ENCODE data around the gene KCNC4. TPM values are rescaled to one million over a fixed set of nuclear protein-coding genes. Genes with fewer than 3 reads are reported as not detected.

Gene KCNC4
- total RNA-seq, 1 experiment from 2014 or later = 0.24 TPM

DNA sequence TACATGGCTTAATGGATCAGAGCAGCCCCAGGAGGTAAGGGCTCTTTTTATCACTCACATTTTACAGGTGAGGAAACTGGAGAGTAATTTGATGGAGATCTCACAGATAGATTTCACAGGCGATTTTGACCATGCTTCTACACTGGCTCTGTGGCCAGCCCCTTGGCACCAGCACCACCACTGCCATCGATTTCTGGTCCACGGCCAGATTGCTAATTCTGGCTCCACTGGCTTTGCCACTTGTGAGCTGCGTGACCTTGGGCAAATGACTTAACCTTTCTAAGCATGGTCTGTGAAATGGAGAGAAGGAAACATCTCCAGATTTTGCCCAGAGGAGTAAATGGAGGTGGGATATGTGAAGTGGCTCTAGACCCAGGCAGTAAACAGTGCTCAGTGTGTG is 32.6 kb downstream of the KCNC4 start:
- H3K4me1 ChIP-seq (ENCODE audit: insufficient read depth, low read length, poor library complexity, severe bottlenecking) = peaks cover 8% of the 10 kb centered on the region
- DNase-seq (ENCODE audit: low spot score) = no peak
- no peaks in the 10 kb centered on the region for H3K27me3 ChIP-seq (replicated peaks; ENCODE audit: insufficient read depth, low read depth, low read length, poor library complexity)
- POLR2A ChIA-PET (ENCODE audit: low non-redundant PET) = no interaction called here
- intact Hi-C loops (cut with micrococcal nuclease; ENCODE audit: unreplicated experiment) = no loop called here
- CTCF ChIA-PET = interaction anchor here (0.6 kb wide), 1 partner anchor 23 kb away, joined by 3 read pairs; no protein-coding TSS in a partner anchor
- H3K36me3 ChIP-seq (ENCODE audit: insufficient read depth, low read length, poor library complexity, severe bottlenecking) = no peaks in the 10 kb centered on the region
- H3K4me3 ChIP-seq (ENCODE audit: low read depth, low read length, poor library complexity, severe bottlenecking) = no peak overlapping the region
- no peaks in the 10 kb centered on the region for H3K9me3 ChIP-seq (ENCODE audit: low read depth, low read length, poor library complexity, severe bottlenecking)
- no peak overlapping the region for H3K27ac ChIP-seq (ENCODE audit: low read depth, low read length, poor library complexity, severe bottlenecking)
- no peak for TF ChIP-seq EZH2 (IDR thresholded peaks at IDR 0.05; ENCODE audit: borderline replicate concordance, low read depth, low read length, poor library complexity, severe bottlenecking)
- TF ChIP-seq, protein P1, sequence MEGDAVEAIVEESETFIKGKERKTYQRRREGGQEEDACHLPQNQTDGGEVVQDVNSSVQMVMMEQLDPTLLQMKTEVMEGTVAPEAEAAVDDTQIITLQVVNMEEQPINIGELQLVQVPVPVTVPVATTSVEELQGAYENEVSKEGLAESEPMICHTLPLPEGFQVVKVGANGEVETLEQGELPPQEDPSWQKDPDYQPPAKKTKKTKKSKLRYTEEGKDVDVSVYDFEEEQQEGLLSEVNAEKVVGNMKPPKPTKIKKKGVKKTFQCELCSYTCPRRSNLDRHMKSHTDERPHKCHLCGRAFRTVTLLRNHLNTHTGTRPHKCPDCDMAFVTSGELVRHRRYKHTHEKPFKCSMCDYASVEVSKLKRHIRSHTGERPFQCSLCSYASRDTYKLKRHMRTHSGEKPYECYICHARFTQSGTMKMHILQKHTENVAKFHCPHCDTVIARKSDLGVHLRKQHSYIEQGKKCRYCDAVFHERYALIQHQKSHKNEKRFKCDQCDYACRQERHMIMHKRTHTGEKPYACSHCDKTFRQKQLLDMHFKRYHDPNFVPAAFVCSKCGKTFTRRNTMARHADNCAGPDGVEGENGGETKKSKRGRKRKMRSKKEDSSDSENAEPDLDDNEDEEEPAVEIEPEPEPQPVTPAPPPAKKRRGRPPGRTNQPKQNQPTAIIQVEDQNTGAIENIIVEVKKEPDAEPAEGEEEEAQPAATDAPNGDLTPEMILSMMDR (conservative IDR thresholded peaks at IDR 0.05; ENCODE audit: low read depth, low read length) = no peak
- BruUV-seq (replicated peaks) = no TSS peak

DNA sequence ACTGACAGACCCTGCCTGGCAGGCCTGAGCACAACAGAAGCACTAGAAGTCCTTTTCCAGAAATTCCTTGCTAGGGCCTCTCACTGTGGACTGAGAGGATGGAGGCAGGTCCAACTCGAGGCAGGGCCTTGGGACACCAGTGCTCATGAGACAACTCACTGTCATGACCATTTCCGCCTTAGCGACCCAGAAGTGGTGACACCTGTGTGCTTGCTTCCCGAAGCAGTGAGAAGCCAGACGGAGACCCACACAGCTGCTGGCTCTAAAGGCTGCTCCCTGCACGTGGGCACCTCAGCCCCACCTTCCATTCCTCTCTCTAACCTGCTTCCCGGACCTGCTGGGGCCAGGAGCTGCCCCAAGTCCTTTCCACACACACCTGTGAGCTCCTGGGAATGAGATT is 33.0 kb downstream of the KCNC4 start:
- Histone ChIP-seq H3K4me3 (ENCODE audit: low read depth, low read length, poor library complexity, severe bottlenecking) (no peak overlapping the region), H3K9me3 (ENCODE audit: low read depth, low read length, poor library complexity, severe bottlenecking) (no peaks in the 10 kb centered on the region), H3K36me3 (ENCODE audit: insufficient read depth, low read length, poor library complexity, severe bottlenecking) (no peaks in the 10 kb centered on the region), H3K27ac (ENCODE audit: low read depth, low read length, poor library complexity, severe bottlenecking) (no peak overlapping the region), H3K27me3 (replicated peaks; ENCODE audit: insufficient read depth, low read depth, low read length, poor library complexity) (no peaks in the 10 kb centered on the region), H3K4me1 (ENCODE audit: insufficient read depth, low read length, poor library complexity, severe bottlenecking) (peaks cover 8% of the 10 kb centered on the region)
- CTCF ChIA-PET = no interaction called here
- POLR2A ChIA-PET (ENCODE audit: low non-redundant PET) = no interaction called here
- no peak for TF ChIP-seq EZH2 (IDR thresholded peaks at IDR 0.05; ENCODE audit: borderline replicate concordance, low read depth, low read length, poor library complexity, severe bottlenecking)
- TF ChIP-seq, protein P1 (conservative IDR thresholded peaks at IDR 0.05; ENCODE audit: low read depth, low read length) = no peak
- no TSS peak for BruUV-seq (replicated peaks)
- intact Hi-C loops (cut with micrococcal nuclease; ENCODE audit: unreplicated experiment) = no loop called here
- no peak for DNase-seq (ENCODE audit: low spot score)

DNA sequence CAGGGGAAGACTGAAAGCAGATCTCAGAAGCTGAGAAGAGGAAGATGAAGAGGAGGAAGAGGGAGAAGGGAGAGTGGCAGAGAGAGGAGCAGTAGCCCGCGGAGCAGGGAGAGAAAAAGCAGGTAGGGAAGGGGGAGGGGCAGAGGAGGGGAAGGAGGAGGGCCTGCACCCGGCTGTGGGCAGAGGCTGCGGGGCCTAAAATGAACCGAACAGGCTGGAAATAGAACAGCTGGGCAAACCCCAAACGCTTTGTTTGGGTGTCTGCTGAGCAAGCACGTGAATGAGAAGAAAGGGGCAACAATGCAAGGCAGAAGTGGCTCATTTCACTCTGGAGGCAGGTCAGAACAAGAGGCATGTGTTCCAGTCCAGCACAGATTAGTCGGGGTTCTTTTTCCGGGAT is 33.5 kb downstream of the KCNC4 start:
- Histone ChIP-seq H3K27me3 (replicated peaks; ENCODE audit: insufficient read depth, low read depth, low read length, poor library complexity) (no peaks in the 10 kb centered on the region), H3K27ac (ENCODE audit: low read depth, low read length, poor library complexity, severe bottlenecking) (no peak overlapping the region), H3K36me3 (ENCODE audit: insufficient read depth, low read length, poor library complexity, severe bottlenecking) (no peaks in the 10 kb centered on the region), H3K9me3 (ENCODE audit: low read depth, low read length, poor library complexity, severe bottlenecking) (no peaks in the 10 kb centered on the region), H3K4me1 (ENCODE audit: insufficient read depth, low read length, poor library complexity, severe bottlenecking) (peaks cover 8% of the 10 kb centered on the region), H3K4me3 (ENCODE audit: low read depth, low read length, poor library complexity, severe bottlenecking) (no peak overlapping the region)
- no peak for TF ChIP-seq EZH2 (IDR thresholded peaks at IDR 0.05; ENCODE audit: borderline replicate concordance, low read depth, low read length, poor library complexity, severe bottlenecking)
- TF ChIP-seq, protein P1 (conservative IDR thresholded peaks at IDR 0.05; ENCODE audit: low read depth, low read length) = no peak
- no TSS peak for BruUV-seq (replicated peaks)
- intact Hi-C loops (cut with micrococcal nuclease; ENCODE audit: unreplicated experiment) = no loop called here
- CTCF ChIA-PET = no interaction called here
- POLR2A ChIA-PET (ENCODE audit: low non-redundant PET) = interaction anchor here (0.6 kb wide), 1 partner anchor 30 kb away, joined by 3 read pairs; no protein-coding TSS in a partner anchor
- no peak for DNase-seq (ENCODE audit: low spot score)
